ENCODE measurements around the gene JPH4. TPM values are rescaled to one million over a fixed set of nuclear protein-coding genes. Genes with fewer than 3 reads are reported as not detected.

JPH4 gene
- total RNA-seq (under 1 TPM; 0.05 to 0.62 (median 0.17) TPM), polyA plus RNA-seq (under 1 TPM; 0.01 to 0.13 (median 0.03) TPM)
- long read RNA-seq, donor 1, result 0 reads
- long read RNA-seq, donor 2, result 0 reads

DNA sequence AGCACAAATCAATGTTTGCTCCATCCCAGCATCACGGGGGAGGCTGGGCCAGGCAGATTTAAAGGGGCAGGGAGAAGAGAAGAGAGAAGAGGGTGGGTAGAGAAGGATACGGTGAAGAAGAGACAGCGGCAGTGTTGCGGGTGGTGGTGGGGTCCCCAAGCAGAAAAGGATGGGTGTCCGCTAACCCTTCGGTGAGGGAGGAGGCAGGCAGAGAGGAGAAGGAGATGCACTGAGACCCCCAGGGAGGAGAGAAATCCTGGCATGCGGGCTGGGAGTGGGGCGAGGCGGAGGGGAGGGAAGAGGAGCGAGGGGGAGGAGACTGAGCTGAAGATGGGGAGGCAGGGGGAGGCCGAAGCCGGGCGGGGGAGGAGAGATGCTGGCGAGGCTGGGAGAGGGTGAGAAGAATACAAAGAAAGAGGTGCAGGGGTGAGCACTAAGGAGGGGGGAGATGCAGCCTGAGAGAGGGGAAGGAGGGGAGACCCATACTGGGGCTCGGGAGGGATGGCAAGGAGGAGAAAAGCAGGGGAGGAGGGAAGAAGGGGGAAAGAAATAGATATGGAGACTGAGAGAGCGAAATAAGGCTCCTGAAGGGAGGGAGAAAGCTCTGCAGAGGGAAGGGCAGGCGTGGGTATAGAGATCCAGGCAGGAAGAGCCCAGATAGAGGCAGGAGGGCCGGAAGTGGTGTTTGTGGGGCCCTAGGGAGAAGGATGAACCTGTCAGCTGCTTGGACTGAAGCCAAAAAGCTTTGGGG, at the start of gene JPH4:
JPH4 (minus strand) TSS at position 231 of the 751 bp plus-strand sequence. CDS start 1,337 bp downstream, outside the sequence.
- 6 to 8% (median 8%) methylated on average over 17 to 18 of the region's 18 CpGs for WGBS, 3 donors
- Histone ChIP-seq H3K4me1 (no peaks in the 10 kb centered on the region), H3K27ac (no peak within 1 kb of the TSS), H3K27me3 (ENCODE audit: insufficient read depth in 3 of 3, low read length in 2 of 3) (peaks cover 0 to 68% (median 39%) of the 10 kb centered on the region in 3 donors), H3K9me3 (no peaks in the 10 kb centered on the region), H3K4me3 (no peak within 1 kb of the TSS), H3K36me3 (ENCODE audit: insufficient read depth in 1 of 2, low read depth in 1 of 2) (no peaks in the 10 kb centered on the region)
- ATAC-seq (no peak), DNase-seq (no peak)
- intact Hi-C loops (cut with DNase I), result no loop called here
- TF ChIP-seq CTCF (IDR thresholded peaks at IDR 0.05), result no peak

DNA sequence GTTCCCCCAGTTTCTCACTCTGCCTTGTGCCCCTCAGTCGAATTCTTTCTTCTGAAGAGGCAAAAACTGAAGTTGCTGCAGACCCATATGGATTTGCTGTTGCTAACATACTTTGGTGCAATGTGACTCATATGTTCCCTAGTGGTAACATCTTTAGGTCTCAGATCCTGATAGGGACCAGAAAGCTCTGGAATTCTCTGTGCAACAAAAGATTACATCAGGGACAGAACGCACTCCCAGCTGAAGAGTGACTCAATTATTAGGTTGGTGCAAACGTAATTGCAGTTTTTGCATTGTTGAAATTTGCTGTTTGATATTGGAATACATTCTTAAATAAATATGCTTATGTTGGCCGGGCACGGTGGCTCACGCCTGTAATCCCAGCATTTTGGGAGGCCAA, 49.4 kb upstream of the JPH4 start:
- no peak for ATAC-seq
- 79 to 93% (median 80%) methylated on average over 6 of the region's 6 CpGs for WGBS, 3 donors

GRCh38 chr14:23626946-23627345, 48.4 kb upstream of the JPH4 start:
- H3K9me3 ChIP-seq, result no peaks in the 10 kb centered on the region
- no peak for DNase-seq
- no peaks in the 10 kb centered on the region for H3K4me1 ChIP-seq
- peaks cover 2 to 4% (median 4%) of the 10 kb centered on the region in 3 donors for H3K27me3 ChIP-seq (ENCODE audit: insufficient read depth in 3 of 3, low read length in 2 of 3)
- intact Hi-C loops (cut with DNase I), result no loop called here
- H3K36me3 ChIP-seq (ENCODE audit: insufficient read depth in 1 of 2, low read depth in 1 of 2), result no peaks in the 10 kb centered on the region
- no peak for TF ChIP-seq CTCF (IDR thresholded peaks at IDR 0.05)
- H3K4me3 ChIP-seq, result no peak overlapping the region
- ATAC-seq, result no peak
- H3K27ac ChIP-seq, result no peak overlapping the region

More for the DNA sequence above, 49.4 kb upstream of the JPH4 start:
- H3K4me1 ChIP-seq, result no peaks in the 10 kb centered on the region
- no peak overlapping the region for H3K27ac ChIP-seq
- no peaks in the 10 kb centered on the region for H3K36me3 ChIP-seq (ENCODE audit: insufficient read depth in 1 of 2, low read depth in 1 of 2)
- intact Hi-C loops (cut with DNase I), result no loop called here
- no peaks in the 10 kb centered on the region for H3K9me3 ChIP-seq
- H3K4me3 ChIP-seq, result no peak overlapping the region
- TF ChIP-seq CTCF (IDR thresholded peaks at IDR 0.05), result no peak
- DNase-seq, result no peak
- peaks cover 0 to 4% (median 2%) of the 10 kb centered on the region in 3 donors for H3K27me3 ChIP-seq (ENCODE audit: insufficient read depth in 3 of 3, low read length in 2 of 3)

- no peak for ATAC-seq
- Histone ChIP-seq H3K36me3 (ENCODE audit: insufficient read depth in 1 of 2, low read depth in 1 of 2) (no peaks in the 10 kb centered on the region), H3K27ac (no peak overlapping the region), H3K4me3 (no peak overlapping the region), H3K27me3 (ENCODE audit: insufficient read depth in 3 of 3, low read length in 2 of 3) (peaks cover 2 to 8% (median 4%) of the 10 kb centered on the region in 3 donors), H3K9me3 (no peaks in the 10 kb centered on the region), H3K4me1 (no peaks in the 10 kb centered on the region)
- 86 to 95% (median 90%) methylated on average over 3 of the region's 3 CpGs for WGBS, 3 donors
- intact Hi-C loops (cut with DNase I), result no loop called here
- no peak for TF ChIP-seq CTCF (IDR thresholded peaks at IDR 0.05)
- DNase-seq, result no peak
These were observed 46.3 kb upstream of the JPH4 start for GRCh38 chr14:23624830-23625404.

Measured in psoas muscle (tissue), 8 donors.